GM21447 (cell line): ENCODE data around the gene RASGRP1.
A peak's percentile ranks its signal among the peaks of the same experiment; 100 is the strongest.

ENCODE experiments used
- ATAC-seq: cut with Tn5 transposase; IDR thresholded peaks from one replicate; pipeline ENCODE4 v1.9.1; 2021; ENCODE audit not compliant: unreplicated experiment

Gene RASGRP1

DNA sequence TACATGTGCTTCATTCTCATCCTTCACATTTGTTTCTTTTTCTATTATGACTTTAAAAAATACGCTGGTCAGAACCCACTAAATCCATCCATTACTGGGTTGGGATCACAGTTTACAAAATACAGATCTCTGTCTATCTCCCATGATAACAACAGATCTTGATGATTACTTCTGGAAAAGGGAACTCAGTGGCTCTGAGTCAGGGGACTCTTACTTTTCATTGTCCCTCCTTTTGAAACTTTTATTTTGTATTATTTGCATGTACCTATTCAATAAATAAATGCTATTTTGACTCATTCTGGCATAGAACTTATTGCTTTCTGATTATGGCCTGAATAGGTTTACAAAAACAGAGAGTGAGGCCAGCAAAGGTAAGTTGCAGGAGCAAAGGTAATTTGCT is 11.6 kb upstream of the RASGRP1 start:
- no peak for ATAC-seq

DNA sequence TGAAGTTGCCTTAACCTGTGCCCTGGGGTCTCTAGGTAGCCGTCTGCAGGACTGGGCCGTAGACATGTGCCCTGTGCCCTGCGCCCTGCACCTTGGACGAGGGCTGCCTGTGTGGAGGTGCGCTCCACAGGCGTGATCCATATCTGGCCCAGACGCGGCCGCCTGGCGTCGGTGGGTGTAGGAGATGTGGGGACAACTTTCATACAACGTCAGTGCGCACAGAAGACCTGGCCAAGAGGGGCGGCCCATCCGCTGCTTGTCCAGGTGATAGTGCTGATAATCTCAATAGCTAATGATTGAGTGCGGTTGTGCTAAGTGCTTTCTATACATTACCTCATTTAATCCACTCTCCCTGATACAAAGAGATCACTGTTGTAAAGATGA is 665 bp upstream of the RASGRP1 start:
- no peak for ATAC-seq

DNA sequence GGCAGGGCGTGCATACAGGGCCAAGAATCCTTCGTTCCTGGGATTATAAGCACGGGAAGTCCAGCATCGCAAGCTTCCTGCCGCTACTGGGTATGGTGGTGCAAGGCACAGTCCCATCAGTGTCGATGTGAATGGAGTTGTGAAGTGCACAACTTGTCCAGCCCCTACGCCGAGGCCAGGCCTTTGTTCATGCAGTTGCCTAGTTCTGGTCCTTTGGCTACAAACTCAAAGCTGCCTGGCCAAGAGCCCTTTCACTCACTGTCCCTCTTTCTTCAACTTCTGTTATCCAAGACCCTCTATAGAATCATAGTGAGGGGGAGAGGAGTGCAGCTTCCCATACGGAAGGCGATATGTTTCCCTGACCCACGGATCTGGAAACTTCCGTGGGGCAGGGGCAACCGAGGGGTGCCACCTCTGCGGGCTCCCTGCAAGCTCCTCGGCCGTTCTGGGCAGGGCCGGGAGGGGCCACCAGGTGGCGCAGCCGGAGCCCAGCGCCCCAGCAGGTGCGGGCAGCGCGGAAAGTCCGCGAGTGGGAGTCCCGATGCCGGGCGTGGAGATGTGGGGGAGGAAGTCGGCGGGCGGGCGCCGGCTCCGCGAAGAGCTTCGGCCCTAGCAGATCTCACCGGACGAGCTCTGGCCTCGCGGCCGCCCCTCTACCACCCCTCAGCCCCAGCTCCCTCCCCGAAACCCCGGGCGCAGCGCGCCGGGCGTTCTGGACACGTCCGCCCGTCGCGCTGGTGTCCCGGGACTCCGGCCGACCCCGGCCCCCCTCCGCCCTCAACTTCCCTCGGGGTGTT is 693 bp downstream of the RASGRP1 start:
- ATAC-seq: peak; percentile 59

DNA sequence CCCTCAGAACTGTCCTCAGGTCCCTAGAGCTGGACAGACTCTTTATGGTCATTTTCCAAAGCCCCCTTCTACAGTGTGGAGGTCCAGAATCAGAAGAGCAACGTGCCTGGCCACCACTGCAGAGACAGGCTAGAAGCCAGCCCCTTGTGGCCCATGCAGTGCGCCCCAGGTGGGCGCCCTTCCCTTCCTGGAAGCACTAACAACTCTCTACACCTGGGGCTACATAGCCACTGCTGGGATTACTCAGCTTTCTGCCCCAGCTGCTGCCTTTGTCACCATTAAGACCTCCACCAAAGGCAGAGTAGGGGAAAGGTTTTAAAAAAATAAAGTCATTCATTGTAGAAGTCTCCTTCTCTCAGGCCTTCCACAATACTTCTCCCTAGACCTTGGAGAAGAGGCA is 2.3 kb downstream of the RASGRP1 start:
- ATAC-seq: no peak

DNA sequence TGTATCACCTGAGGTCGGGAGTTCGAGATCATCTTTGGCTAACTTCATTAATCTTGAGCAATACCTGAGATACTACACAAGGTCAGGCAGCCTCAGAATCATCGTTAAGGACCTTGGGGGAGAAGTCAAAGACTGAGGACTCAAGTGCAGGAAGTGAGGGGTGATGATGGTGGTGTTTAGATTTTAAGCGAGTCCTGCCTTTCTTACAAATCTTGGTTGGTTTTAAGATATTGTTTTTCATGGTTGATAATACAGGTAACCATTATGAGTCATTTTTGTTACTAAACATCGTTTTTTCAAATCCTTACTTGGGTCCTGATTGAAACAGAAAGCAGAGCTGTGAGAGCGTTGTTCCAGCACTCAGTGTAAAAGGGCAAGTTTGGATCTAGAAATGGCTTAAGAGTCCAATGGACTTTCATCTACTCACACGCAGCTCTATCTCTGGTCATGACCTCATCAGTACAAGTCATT is 4.1 kb downstream of the RASGRP1 start:
- no peak for ATAC-seq

DNA sequence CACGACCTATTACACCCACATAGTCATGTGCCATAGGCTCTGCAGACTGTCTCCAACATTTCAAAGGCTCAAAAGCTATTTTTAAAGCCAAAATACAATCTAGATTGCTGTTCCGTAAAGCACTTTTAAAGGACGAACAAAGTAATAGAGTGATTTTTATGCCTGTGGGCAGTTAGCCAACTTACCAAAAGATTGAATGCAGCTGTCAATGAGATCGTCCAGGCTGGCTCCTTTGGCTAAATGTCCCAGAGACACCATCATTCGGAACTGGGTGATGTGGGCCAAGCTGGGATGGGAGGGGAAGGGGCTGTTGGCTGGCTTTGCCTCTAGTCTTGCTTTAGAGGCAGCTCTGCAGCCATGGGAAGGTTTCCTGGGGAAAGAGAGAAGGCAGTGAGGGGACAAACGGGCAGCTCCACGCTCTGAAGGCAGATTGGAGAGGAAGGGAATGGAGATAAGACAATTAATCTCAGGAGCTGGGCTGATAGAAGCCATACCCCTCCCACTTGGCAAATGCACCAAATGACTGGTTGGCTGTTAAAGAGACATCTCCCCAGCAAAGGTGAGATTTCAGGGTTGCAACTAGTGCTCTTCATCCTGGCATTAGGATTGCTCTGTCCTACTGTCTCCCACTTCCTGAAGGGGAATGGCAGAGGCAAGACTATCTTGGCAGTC is 4.8 kb downstream of the RASGRP1 start:
- ATAC-seq: no peak

DNA sequence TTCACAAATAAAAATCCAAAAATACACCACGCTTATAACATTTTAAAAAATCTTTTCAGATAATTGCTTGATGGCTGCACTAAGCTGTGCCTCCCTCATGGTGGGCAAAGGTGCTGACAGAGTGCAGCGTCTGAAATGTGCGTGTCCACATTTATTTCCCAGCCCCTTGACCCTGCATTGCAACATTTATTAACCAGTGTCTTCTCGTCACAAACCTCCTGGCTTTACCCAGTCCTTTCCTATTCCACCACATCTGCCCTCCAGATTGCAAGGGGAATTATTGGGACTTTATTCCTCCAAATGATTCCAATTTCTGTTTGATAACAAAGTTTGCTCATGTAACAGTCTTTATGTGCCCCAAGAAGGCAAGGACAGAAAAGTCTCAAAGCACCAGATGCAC is 5.5 kb downstream of the RASGRP1 start:
- no peak for ATAC-seq

DNA sequence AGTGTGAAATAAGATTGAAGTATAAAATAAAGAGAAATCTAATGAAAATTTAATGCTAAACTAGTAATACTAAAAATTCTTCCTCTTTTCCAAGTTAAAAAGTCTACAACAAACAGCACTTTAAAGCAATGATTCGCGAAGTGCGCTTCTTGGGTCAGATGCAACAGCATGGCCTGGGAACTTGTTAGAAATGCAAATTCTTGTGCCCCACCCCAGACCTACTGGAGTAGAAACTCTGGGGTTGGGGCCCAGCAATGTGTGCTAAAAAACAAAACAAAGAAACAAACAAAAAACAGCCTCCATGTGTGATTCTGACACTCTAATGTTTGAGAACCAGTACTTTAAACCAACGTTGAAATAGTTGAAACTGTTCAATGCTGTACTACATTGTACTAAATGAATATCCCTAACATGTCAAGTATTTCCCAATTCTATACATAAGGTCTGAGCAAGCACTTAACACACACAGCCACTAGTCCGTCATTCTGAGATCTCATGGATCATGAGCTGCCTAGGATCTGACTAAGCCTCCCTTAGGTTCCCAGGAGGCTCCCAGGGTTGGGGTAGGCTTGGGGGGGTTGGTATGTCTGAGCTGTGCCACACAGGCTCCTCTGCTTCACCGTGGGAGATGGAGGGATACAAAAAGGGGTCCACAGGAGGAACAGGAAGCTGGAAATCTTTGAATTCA is 6.1 kb downstream of the RASGRP1 start:
- ATAC-seq: no peak

DNA sequence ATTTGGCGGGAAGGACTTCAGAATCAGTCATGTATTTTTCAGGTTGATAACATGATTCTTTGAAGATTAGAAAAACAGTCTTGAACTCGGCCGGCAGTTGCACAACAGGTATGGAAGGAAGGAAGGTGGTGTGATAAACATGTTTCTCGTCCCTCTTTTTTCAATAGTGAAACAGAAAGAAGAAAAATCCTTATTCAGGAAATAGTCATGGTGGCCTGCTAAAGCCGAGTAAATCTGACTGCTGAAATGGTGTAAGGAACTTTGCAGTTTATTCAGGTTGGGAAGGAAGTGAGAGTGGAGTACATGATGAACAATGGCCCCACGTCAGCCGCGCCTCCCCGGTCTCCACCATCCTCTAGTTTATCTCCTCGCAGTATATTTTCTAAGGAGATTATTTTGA is 6.7 kb downstream of the RASGRP1 start:
- no peak for ATAC-seq

DNA sequence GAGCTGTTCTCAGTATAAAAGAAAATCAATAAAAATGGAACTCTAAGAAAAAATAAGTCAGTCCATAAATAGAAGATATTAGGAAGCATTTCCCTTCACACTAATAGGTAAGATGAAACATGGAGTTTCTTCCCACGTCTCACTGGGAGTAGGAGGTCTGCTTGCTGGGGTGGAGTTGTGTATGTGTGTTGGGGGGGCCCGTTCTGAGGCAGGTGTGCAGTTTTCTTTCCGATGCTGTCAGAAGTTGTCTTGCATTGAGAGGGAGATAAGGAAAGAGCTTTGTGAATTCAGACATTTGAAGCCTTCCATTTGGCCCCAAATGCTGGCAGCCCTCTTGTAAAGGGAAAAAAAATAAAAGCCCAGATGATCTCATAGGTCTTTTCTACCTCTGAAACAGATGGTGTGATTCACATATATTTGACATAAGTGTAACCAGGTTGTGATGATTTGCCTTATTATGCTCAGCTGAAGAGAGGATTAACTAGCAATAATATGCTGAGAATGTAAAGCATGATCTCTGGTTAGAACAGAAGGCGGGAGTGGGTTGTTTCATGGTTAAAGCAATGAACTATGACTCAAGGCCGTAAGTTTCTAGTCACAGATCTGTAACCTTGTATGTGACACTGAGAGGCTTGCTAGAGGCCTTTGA is 8.8 kb downstream of the RASGRP1 start:
- ATAC-seq: no peak

DNA sequence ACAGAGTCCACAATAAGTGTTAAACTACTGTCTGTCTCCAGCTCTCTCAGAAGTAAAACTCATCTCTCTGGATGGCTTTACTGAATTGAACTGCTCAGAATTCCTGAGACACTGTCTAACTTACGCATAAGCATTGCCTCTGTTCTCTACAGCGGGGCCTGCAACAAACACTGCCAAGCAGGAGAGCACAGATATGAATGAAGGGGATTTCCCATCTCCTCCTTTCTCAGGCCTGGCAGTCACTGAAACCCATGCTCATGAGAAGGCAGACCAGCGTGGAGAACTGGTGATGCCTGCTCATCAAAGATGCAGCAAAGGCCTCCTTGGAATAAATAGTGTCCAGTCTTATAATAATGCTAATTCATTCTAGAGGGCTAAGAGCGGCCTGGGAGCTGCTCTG is 10.3 kb downstream of the RASGRP1 start:
- peak; percentile 77 for ATAC-seq

DNA sequence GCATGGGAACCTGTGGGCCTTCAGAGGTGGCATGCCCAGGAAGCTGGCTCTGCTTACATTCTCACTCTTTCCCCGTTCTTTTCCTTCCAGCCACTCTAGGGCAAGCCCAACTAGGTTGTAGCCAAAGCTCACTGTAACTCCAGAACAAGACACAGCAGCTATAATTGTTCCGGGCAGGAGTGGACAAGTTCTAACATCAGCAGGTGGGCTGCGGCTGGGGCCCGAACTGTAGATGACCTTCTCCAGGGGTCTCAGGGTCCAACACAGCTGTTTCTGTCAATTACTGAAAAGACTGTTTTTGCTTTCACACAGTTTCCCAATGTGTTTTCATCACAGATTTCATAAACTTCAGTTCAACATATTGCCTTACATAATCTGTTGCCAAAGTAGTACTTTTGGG is 11.5 kb downstream of the RASGRP1 start:
- ATAC-seq: no peak

DNA sequence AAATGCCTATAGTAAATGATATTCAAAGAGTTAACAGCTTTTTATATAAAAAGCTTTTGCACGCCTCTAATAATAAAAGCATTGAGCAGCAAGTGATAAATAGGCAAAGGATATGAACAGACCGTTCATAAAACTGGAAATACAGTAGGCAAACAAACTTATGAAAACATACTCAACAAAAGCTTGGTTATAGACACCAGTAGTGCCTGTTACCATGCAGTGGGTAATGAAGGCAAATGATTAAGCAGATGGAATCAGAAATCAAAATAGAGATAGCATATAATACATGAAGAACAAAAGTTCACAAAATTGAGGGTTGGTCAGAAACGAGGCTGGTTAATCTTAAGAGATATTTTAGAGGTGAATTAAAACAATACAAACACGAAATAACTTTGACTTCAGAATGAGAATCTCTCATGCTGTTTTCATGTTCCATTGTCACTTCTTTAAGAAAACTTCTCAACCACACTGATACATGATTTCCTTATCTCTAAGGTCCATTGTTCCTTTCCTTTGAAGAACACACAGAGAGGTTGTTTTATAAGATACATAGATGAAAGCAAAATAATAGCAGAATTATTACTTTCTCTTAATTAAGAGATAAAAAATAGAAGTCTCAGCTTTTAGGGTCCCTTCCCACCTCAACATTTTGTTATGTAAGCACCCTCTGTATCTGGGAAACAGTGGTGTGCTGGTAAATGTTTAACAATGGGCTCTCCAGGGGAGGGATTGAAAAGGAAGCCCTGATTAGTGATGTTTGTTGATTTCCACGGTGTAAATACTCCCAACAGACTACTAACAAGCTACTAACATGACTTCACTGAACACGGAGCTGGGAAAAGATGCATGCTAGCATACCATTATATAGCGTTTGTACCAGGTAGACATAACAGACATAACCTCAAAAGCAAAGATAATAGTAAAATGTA is 12.6 kb downstream of the RASGRP1 start:
- ATAC-seq: no peak

DNA sequence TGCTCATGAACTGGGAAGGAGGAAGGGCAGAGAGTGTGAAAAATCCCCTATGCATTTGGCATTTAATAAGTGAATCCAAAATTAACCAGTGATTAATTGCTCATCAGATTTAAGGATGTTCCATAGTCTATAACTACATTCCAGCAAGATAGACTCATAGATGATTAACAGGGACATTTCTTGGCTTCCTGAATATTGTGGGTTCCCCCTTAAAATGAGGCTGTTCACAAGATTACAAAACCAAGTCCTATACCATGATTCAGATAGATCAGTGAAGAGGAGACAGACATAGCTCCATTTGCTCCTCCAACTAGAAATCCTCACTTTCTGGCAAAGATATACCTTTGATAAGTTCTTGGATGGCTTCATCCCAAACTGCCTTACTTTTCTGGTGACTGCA is 15.4 kb downstream of the RASGRP1 start:
- ATAC-seq: no peak

DNA sequence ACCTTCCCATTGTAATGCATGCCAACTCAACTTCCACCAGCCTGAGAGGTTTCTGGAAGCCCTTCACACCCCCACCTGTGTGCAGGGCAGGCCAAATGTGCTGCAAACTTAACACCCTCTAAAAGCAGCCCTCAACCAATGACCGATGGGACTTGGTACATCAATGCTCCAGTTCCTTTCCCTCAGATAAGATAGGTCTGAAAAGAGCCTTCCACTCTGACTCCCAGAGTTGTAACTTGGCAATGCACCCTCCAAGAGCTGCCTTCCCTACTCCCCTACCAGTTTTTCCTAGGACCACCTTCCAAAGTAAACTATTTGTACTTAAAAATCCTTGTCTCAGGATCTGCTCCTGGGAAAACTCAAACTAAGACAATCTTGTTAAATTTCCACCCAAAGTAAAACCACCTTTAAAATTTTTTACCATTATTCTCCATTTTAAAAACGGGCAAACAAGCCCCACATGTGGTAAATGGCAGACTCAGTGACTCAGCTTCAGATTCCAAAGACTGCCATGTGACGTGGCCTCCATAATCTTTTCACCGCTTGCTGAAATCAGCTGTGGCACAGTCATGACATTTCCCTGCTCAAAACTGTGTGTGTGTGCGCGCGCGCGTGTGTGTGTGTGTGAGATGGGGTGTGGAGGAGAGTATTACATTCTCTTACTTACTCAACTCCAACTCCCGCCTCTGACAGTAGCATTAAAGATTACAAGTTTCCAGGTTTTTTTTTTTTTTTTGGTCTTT is 17.2 kb downstream of the RASGRP1 start:
- no peak for ATAC-seq

DNA sequence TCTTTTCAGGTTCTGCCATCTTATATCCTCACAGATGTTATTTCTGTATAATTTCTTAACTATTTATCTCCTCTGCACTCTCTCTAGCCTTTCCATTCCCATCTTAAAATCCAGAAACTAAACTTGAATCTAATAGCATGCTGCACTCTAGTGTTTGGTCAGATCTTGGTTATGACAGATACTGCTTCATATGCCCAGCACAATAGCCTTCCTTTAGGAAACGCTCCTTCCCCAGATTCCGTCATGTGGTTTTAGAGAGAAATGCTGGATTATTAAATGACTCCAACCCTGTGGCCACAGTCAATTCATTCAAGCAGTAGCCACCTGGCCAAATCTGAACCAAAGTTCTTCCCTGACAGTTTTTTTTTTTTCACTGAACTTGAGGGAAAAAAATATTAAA is 19.4 kb downstream of the RASGRP1 start:
- no peak for ATAC-seq

DNA sequence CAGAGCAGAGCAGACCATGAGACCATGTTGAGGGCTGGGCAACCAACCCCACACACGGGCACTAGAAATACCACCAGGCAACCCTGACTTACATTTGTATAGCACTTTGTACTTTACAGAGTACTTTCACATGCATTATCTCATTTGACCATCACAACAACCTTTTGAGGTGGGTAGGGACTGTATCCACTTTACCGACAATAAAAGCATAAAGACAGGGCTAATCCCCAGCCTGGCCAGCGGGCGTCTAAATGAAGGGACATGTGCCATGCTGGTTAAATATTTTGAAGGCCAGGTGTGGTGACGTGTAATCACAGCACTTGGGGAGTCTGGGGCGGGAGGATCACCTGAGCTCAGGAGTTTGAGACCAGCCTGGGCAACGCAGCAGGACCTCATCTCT is 23.6 kb downstream of the RASGRP1 start:
- no peak for ATAC-seq

DNA sequence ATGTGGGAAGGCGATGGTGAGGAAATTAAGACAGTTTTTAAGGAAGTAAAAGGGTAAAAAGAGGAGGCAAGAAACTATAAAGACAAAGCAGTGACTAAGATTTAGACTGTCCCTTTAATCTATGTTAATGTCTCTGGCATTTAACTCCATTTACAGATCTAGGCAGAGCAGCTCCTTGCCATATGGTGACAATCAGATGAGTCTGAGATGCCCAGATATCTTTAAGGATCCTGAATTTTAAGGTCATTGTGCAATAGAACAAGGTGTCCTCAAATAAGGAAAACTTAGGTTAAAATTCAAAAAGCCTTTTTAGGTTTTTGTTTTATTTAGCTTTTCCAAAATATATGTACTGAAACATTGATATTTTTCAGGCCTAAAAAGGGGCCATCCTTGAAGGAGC is 24.1 kb downstream of the RASGRP1 start:
- ATAC-seq: no peak

DNA sequence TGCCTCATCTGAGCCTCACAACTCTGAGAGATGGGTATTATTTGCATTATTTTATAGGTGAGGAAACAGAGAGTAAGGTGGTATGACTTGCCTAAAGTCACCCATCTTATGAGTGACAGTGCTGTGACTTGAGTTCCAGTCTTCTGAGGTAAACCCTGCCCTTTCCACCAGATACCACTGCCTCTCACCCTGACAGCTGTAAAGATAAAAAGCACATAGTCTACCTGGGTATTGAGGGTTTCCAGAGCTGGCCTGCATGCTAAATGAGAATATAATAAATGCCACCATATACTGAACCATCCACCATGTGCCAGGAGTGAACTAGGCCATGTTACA is 25.6 kb downstream of the RASGRP1 start:
- no peak for ATAC-seq
